Activated CD8-positive, alpha-beta T cell treated with anti-CD3 and anti-CD28 coated beads for 36 hours (primary cell): ENCODE measurements around the gene TLE2. TPM values are rescaled to one million over a fixed set of nuclear protein-coding genes. Genes with fewer than 3 reads are reported as not detected.
A peak's percentile ranks its signal among the peaks of the same experiment; 100 is the strongest.

ENCODE experiments used
- ATAC-seq: fragments of 200-7000 bp; cut with Tn5 transposase; one replicate; pipeline ENCODE4 v1.10.0; 2021; ENCODE audit warnings: mild to moderate bottlenecking, moderate library complexity
- CTCF ChIA-PET: fragments of 350-600 bp; sonication (Branson Sonifier 250); formaldehyde crosslinking; loops from one replicate; lab custom pipeline; 2021; ENCODE audit warnings: antibody characterized with exemption; lab: Charles Lee
- POLR2A ChIA-PET: fragments of 350-600 bp; sonication (Branson Sonifier 250); formaldehyde crosslinking; loops from one replicate; lab custom pipeline; 2021; ENCODE audit warnings: antibody characterized with exemption; lab: Charles Lee
- DNase-seq: peaks from one replicate; pipeline ENCODE4 v3.0.0-alpha.2; 2020
- H3K27ac Mint-ChIP-seq: one replicate; pipeline ENCODE4 v1.8.0; 2021; ENCODE audit warnings: mild to moderate bottlenecking, mixed read lengths
- H3K27me3 Mint-ChIP-seq: one replicate; pipeline ENCODE4 v1.8.0; 2021; ENCODE audit warnings: mixed read lengths
- H3K36me3 Mint-ChIP-seq: one replicate; pipeline ENCODE4 v1.8.0; 2021; ENCODE audit warnings: low read depth, mixed read lengths
- H3K4me1 Mint-ChIP-seq: one replicate; pipeline ENCODE4 v1.8.0; 2021; ENCODE audit warnings: low read depth, mixed read lengths
- H3K4me3 Mint-ChIP-seq: one replicate; pipeline ENCODE4 v1.8.0; 2021; ENCODE audit warnings: mild to moderate bottlenecking, moderate library complexity, mixed read lengths
- H3K9me3 Mint-ChIP-seq: one replicate; pipeline ENCODE4 v1.8.0; 2021; ENCODE audit warnings: mixed read lengths
- CTCF ChIP-seq: fragments of 200-600 bp; IDR thresholded peaks from one replicate; pipeline ENCODE4 v1.8.0; 2022; ENCODE audit warnings: antibody characterized with exemption, mild to moderate bottlenecking
- intact Hi-C: fragments of 100-400 bp; cut with micrococcal nuclease; formaldehyde crosslinking; loops from one replicate; pipeline ENCODE4 v1.10.0; 2022
- total RNA-seq, 2 experiments: library from RNA; stranded (reverse); gene quantifications; one replicate each; pipeline ENCODE4 v1.2.3, GENCODE V29; 2021

Gene TLE2
- total RNA-seq, 2 experiments from 2014 or later, result 2.8 to 3.0 TPM

- H3K27ac Mint-ChIP-seq, result no peak overlapping the region
- H3K4me3 Mint-ChIP-seq, result peak overlapping the region; percentile 80
- DNase-seq, result no peak
- H3K36me3 Mint-ChIP-seq, result peaks cover 14% of the 10 kb centered on the region
- TF ChIP-seq CTCF, result no peak
- ChIA-PET CTCF (interaction anchor here (1.5 to 3.1 kb wide), 2 partner anchors 12 to 40 kb away, joined by 5 to 11 read pairs; no protein-coding TSS in a partner anchor), POLR2A (no interaction called here)
- intact Hi-C loops, result loop anchor here (10.0 kb wide), 1 partner anchor 109 kb away; no protein-coding TSS in a partner anchor
- no peak for ATAC-seq
- peaks cover 18% of the 10 kb centered on the region for H3K4me1 Mint-ChIP-seq
- no peaks in the 10 kb centered on the region for H3K9me3 Mint-ChIP-seq
- no peaks in the 10 kb centered on the region for H3K27me3 Mint-ChIP-seq
These were observed 34.9 kb upstream of the TLE2 start for GRCh38 chr19:3064011-3064330.

- H3K27ac Mint-ChIP-seq, result peak within 1 kb of the TSS; percentile 94
- no peaks in the 10 kb centered on the region for H3K9me3 Mint-ChIP-seq
- peak within 1 kb of the TSS; percentile 80 for H3K4me3 Mint-ChIP-seq
- peaks cover 29% of the 10 kb centered on the region for H3K4me1 Mint-ChIP-seq
- POLR2A ChIA-PET, result interaction anchor here (1.0 to 3.4 kb wide), 3 partner anchors 10 to 117 kb away, joined by 3 to 15 read pairs (median 14); no protein-coding TSS in a partner anchor
- TF ChIP-seq CTCF, result no peak
- peak; percentile 65 for DNase-seq
- CTCF ChIA-PET, result interaction anchor here (0.7 to 3.1 kb wide), 5 partner anchors 13 to 101 kb away, joined by 3 to 11 read pairs (median 8); no protein-coding TSS in a partner anchor
- H3K27me3 Mint-ChIP-seq, result no peaks in the 10 kb centered on the region
- intact Hi-C loops, result loop anchor here (10.0 kb wide), 1 partner anchor 108 kb away; no protein-coding TSS in a partner anchor
- peak; percentile 55 for ATAC-seq
- H3K36me3 Mint-ChIP-seq, result peaks cover 21% of the 10 kb centered on the region
These were observed 33.4 kb upstream of the TLE2 start, which contains the start of gene TLE5 for GRCh38 chr19:3062165-3063105. Gene TLE5, minus strand, starts transcription at chr19:3062495. Its CDS starts 295 bp downstream, at chr19:3062200.

GRCh38 chr19:3061182-3062161 lies 32.4 kb upstream of the TLE2 start:
- Mint-ChIP-seq H3K9me3 (no peaks in the 10 kb centered on the region), H3K4me1 (peaks cover 32% of the 10 kb centered on the region), H3K36me3 (peaks cover 25% of the 10 kb centered on the region), H3K27me3 (no peaks in the 10 kb centered on the region), H3K27ac (peak overlapping the region; percentile 63), H3K4me3 (peak overlapping the region; percentile 75)
- peak; percentile 69 for DNase-seq
- TF ChIP-seq CTCF, result no peak
- intact Hi-C loops, result loop anchor here (10.0 kb wide), 1 partner anchor 107 kb away; no protein-coding TSS in a partner anchor
- ATAC-seq, result peak; percentile 68
- ChIA-PET POLR2A (interaction anchor here (1.0 to 3.4 kb wide), 3 partner anchors 9 to 118 kb away, joined by 3 to 15 read pairs (median 14); no protein-coding TSS in a partner anchor), CTCF (interaction anchor here (0.7 to 2.9 kb wide), 7 partner anchors 14 to 110 kb away, joined by 3 to 12 read pairs (median 8); no protein-coding TSS in a partner anchor)

GRCh38 chr19:3060857-3061181 lies 31.7 kb upstream of the TLE2 start:
- ChIA-PET POLR2A (interaction anchor here (2.9 to 3.4 kb wide), 2 partner anchors 9 to 24 kb away, joined by 14 to 15 read pairs; no protein-coding TSS in a partner anchor), CTCF (interaction anchor here (1.0 to 2.9 kb wide), 7 partner anchors 15 to 110 kb away, joined by 3 to 12 read pairs (median 8); no protein-coding TSS in a partner anchor)
- Mint-ChIP-seq H3K4me3 (peak overlapping the region; percentile 75), H3K27me3 (no peaks in the 10 kb centered on the region), H3K4me1 (peaks cover 31% of the 10 kb centered on the region), H3K36me3 (peaks cover 25% of the 10 kb centered on the region), H3K27ac (peak overlapping the region; percentile 63), H3K9me3 (no peaks in the 10 kb centered on the region)
- no peak for DNase-seq
- intact Hi-C loops, result loop anchor here (10.0 kb wide), 1 partner anchor 106 kb away; no protein-coding TSS in a partner anchor
- ATAC-seq, result no peak
- no peak for TF ChIP-seq CTCF
